SK-N-DZ (cell line): ENCODE results near the gene PKIB. TPM values are rescaled to one million over a fixed set of nuclear protein-coding genes. Genes with fewer than 3 reads are reported as not detected.
"Not testable (repeated sequence)": the region's sequence is repeated elsewhere in the genome, so short reads cannot be mapped to it uniquely, and the experiment has no call there.

ENCODE experiments used
- DNase-seq: peaks from one replicate; pipeline ENCODE4 v3.0.0-alpha.2; 2015; ENCODE audit warnings: low spot score
- polyA plus RNA-seq, 2 experiments: library from polyadenylated mRNA; depleted of rRNA; stranded (reverse); fragments of >200 nt; gene quantifications; 2 replicates each; pipeline ENCODE4 v1.2.3, GENCODE V29; 2014

Gene PKIB
- polyA plus RNA-seq (2014; cell fraction: cytosol; rRNA removed) = 12.4 and 15.8 TPM in 2 replicates
- polyA plus RNA-seq (2014; cell fraction: nucleus; rRNA removed) = 2.3 and 7.3 TPM in 2 replicates

GRCh38 chr6:122609881-122610689 lies at the start of gene PKIB:
PKIB (plus strand) TSS chr6:122610405; CDS start chr6:122717795, 107,390 bp downstream.
- DNase-seq = peak; percentile 77

GRCh38 chr6:122563364-122564052 lies 46.7 kb upstream of the PKIB start:
- DNase-seq = no peak

DNA sequence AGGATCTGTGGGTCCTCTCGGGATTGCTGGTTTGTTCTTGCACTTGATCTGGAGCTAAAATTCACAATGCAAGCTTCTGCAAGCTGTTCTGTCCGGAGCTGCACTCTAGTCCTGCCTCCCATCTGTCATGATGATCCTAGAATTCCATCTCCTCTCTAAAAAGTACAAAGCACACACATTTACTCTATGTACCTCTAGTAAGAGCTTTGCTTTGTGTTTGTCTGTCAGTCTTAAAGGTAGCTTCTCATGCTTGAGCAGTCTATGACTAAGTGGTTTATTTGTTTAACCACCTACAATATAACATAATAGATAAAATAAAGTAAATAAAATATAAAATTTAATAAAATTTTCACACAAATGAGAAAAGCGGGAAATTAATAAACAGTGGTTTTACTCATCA lies 46.0 kb upstream of the PKIB start:
- no peak for DNase-seq

- no peak for DNase-seq
Measured at GRCh38 chr6:122565708-122566107, 44.5 kb upstream of the PKIB start.

DNA sequence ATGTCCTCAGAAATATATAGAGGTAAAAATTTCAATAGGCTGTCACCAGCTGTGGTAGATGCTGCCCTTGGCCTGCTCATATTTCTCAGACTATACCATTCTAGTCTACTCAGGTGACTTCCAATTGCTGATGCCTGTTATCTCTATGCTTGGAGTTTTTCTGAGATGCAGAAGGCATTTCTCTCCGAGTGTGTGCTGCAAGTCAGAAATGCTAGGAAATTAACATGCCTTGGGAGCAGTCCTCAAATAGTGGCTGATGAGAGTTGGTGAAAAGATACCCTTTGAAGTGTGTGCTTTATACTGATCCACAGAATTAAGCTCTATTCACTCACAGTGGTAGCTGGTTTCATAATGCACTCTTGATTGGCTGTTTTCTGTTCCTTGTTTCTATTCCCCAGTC lies 43.2 kb upstream of the PKIB start:
- DNase-seq = no peak

GRCh38 chr6:122568350-122568749 lies 41.9 kb upstream of the PKIB start:
- DNase-seq = no peak

- DNase-seq = no peak
Measured at GRCh38 chr6:122568797-122569221, 41.4 kb upstream of the PKIB start.

DNA sequence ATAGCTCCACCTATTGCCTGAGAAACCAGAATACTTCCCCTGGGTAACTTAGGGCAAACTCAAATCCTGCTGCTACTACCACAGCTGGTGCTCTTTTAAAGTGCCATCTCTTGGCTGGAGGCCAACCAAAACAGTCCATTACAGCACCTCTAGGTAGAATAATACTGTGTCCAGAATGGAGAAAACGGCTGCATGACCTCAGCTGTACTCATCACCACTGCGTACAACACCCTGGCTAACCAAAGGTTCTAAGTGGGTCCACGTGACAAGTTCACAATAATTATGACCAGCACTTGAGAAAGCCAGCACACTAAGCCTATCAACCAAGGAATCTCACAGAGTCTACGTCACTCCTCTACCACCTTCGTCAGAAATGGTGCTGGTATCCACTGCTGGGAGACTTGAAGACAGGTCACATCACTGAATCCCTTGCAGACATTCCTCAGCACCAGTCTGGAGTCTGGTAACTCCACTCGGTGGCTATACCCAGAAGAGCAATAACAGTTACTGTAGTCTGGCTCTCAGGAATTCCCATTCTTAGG lies 40.9 kb upstream of the PKIB start:
- DNase-seq = no peak

DNA sequence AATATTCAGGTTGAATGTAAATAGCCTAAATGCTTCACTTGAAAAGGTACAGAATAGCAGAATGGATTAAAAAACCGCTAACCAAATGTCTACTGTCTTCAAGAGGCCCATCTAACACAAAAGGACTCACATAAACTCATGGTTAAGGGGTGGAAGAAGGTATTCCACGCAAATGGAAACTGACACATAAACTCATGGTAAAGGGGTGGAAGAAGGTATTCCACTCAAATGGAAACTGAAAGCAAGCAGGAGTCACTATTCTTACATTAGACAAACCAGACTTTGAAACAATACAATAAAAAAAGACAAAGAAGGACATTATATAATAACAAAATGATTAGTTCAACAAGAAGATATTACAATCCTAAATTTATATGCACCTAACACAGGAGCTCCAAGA lies 38.3 kb upstream of the PKIB start:
- DNase-seq = no peak

DNA sequence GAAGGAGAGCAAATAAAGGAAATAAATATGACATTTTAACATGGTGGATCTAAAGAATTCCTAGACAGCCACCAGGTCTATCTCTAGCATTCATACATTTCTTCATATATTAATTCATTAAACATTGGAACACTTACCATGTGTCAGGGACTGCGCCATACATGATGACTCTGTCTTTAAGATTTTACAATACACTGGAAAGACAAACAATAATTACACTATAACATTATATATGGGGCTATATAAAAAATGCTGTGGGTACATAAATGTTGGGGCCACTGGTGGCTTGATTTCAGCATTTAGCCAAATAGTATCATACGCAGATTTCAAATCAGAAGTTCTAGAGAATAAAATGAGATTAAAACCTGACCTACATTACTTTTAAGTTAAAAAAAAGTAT lies 33.3 kb upstream of the PKIB start:
- no peak for DNase-seq

DNA sequence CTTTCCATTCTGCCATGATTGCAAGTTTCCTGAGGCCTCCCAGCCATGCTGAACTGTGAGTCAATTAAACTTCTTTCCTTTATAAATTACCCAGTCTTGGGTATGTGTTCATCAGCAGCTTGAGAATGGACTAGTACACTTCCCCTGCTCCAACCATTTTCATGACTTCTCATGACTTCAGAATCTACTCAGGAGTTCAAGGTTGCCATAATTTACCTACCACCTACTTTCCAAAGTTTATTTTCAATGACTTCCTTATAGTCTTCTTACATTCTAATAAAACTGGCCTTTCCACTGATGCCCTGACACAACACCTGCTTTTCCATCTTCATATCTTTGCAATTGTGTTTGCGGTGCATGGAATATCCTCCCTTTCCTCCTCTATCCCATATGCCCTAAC lies 31.2 kb upstream of the PKIB start:
- no peak for DNase-seq

DNA sequence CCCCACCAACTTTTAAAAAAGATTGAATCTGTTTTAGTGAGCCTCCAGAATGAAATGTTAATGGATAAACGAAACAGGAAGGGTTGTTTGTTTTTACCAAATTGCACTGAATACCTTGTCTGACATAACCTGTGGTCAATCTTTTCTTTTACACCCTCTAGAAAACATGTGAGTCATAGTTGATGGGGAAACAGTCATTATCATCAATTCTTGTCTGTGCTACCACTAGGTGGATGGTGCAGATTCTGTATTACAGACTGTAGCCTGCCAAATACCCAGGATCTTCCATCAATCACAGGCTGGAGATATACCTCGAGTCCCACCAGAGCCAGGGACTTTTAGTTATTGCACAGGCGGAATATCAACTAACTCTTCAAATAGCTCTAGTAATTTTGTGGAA lies 29.5 kb upstream of the PKIB start:
- no peak for DNase-seq

DNA sequence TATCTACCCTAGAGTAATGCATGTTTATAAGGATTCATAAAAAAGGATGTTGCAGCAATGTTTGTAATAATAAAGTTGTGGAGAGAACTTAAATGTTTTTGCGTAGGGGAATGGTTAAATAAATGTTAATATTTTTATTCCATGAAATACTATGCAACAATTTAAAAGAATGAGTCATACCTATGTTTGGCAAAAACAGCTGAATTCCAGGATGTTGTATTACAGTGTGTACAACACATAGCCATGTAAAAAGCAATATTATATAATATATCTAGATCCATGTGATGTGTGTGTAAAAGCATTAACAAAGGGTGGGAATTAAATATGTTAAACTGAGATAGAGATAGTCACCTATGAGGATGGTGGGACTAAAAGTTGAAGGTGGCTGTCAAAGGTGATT lies 21.1 kb upstream of the PKIB start:
- no peak for DNase-seq

DNA sequence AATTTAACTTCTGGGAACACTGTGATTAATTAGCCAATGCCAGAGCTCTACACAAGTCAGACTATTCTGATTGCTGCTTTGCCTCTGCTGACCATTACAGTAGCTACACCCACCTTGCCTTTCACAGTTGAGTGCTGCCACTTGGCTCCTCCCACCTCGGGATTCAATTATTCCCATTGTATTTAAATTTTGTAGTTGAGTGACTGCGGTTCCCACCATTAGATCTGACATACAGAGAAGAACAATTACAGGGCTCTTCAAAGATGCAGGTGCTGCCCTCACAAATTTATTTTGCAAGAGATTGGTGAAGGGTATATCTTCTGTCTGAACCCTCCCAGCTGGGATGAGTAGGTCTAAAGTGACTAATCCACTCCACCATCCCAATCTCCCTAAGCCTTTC lies 11.9 kb upstream of the PKIB start:
- not testable (repeated sequence) for DNase-seq

GRCh38 chr6:122604676-122605075 lies 5.5 kb upstream of the PKIB start:
- DNase-seq = no peak

- DNase-seq = peak; percentile 69
Measured at GRCh38 chr6:122610690-122611455, 668 bp downstream of the PKIB start.

GRCh38 chr6:122612838-122613237 lies 2.6 kb downstream of the PKIB start:
- DNase-seq = no peak

GRCh38 chr6:122614303-122614702 lies 4.1 kb downstream of the PKIB start:
- DNase-seq = no peak

DNA sequence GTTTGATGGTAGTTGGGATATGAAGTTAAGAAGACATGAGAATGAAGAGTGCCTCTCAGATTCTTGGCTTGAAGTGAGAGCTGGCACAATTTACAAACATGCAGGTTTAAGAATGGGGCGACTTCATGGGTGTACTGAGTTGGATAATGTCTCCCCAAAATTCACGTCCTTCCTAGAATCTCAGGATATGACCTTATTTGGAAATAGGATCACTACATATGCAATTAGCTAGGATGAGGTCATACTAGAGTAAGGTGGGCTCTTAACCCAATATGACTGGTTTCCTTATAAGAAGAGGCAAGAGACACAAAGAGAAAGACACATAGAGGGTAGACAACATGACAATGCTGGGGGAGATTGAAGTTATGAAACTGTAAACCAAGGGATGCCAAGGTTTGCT lies 5.2 kb downstream of the PKIB start:
- no peak for DNase-seq

DNA sequence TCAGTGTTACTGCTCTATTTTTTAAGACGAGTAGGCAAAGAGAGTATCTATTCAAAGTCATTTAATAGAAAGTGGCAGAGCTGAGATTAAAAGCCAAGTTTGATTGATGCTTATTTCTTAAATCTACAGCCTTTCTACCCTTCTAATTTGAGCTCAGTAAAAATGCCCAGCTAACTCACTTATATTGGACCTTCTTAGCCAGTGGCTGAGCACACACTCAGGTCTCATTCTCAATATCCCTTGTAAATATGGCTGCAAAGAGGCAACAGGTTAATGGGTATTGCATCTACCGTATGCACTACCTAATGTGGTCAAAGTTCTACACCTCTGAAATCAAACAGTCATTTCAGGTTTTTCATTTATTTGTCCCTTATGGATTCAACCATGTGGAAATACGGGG lies 6.7 kb downstream of the PKIB start:
- no peak for DNase-seq

- no peak for DNase-seq
Measured at GRCh38 chr6:122619309-122619708, 9.1 kb downstream of the PKIB start.

GRCh38 chr6:122620428-122620827 lies 10.2 kb downstream of the PKIB start:
- DNase-seq = no peak
